WI38 (cell line): ENCODE results near the gene RTL10.

ENCODE experiments used
- H3K4me3 ChIP-seq: 2 replicates; pipeline ENCODE4 v1.5.1; 2011; ENCODE audit warnings: low read depth, mild to moderate bottlenecking, control low read depth, low read length
- TF ChIP-seq, protein P1 (sequence below): IDR thresholded peaks from 2 replicates; pipeline ENCODE4 v1.5.1; 2012; ENCODE audit warnings: low read depth, mild to moderate bottlenecking, control low read depth, low read length

Gene RTL10

GRCh38 chr22:19893363-19893762 is 38.7 kb upstream of the RTL10 start:
- no peak overlapping the region for H3K4me3 ChIP-seq
- TF ChIP-seq, protein P1, sequence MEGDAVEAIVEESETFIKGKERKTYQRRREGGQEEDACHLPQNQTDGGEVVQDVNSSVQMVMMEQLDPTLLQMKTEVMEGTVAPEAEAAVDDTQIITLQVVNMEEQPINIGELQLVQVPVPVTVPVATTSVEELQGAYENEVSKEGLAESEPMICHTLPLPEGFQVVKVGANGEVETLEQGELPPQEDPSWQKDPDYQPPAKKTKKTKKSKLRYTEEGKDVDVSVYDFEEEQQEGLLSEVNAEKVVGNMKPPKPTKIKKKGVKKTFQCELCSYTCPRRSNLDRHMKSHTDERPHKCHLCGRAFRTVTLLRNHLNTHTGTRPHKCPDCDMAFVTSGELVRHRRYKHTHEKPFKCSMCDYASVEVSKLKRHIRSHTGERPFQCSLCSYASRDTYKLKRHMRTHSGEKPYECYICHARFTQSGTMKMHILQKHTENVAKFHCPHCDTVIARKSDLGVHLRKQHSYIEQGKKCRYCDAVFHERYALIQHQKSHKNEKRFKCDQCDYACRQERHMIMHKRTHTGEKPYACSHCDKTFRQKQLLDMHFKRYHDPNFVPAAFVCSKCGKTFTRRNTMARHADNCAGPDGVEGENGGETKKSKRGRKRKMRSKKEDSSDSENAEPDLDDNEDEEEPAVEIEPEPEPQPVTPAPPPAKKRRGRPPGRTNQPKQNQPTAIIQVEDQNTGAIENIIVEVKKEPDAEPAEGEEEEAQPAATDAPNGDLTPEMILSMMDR, result no peak

DNA sequence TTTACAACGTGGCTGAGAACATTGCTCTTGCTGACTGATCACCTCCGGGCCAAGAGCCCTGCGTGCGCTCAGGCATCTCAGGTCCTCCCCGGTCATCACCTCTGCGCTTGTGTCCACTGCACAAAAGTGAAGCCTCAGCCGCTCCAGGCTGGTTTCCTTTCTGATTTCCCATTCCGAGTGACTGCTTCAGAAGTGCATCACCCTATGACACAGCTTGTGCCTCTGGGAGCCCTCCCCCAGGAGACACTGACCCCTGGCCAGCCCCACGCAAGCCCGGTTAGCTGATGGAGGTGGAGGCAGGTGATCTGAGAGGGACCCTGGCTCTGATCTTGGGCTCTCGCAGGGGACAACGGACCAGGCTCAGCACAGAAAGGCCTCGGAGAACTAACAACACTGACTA is 38.3 kb upstream of the RTL10 start:
- TF ChIP-seq, protein P1, result no peak
- H3K4me3 ChIP-seq, result no peak overlapping the region

DNA sequence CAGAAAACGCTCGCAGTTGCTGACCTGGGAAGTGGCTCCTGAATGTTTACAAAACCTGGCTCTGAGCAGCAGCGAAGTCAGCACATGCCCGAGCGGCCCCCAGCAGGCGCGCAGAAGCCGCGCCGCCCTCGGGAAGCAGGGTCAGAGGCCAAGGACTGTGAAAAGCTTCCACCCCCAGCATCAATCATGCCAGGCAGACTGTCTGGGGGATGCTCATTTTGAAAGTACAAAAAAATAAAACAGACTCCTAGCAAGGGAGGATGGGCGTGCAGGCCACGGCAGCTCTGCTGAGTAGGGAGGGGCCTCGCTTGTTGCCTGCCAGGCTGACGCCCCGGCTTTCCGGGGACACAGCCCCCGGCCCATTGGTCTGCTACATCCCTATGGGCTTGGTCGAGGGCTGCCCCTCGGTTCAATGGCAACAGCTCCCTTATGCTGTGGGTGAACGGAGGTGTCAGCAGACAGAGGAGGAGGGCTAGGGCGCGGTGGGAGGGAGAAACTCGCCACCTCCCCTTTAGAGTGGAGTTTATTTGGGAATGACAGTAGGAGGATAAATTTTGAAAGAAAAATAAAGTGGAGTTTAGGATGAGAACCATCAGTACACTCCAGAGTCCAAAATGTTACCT is 37.7 kb upstream of the RTL10 start:
- TF ChIP-seq, protein P1, result no peak

DNA sequence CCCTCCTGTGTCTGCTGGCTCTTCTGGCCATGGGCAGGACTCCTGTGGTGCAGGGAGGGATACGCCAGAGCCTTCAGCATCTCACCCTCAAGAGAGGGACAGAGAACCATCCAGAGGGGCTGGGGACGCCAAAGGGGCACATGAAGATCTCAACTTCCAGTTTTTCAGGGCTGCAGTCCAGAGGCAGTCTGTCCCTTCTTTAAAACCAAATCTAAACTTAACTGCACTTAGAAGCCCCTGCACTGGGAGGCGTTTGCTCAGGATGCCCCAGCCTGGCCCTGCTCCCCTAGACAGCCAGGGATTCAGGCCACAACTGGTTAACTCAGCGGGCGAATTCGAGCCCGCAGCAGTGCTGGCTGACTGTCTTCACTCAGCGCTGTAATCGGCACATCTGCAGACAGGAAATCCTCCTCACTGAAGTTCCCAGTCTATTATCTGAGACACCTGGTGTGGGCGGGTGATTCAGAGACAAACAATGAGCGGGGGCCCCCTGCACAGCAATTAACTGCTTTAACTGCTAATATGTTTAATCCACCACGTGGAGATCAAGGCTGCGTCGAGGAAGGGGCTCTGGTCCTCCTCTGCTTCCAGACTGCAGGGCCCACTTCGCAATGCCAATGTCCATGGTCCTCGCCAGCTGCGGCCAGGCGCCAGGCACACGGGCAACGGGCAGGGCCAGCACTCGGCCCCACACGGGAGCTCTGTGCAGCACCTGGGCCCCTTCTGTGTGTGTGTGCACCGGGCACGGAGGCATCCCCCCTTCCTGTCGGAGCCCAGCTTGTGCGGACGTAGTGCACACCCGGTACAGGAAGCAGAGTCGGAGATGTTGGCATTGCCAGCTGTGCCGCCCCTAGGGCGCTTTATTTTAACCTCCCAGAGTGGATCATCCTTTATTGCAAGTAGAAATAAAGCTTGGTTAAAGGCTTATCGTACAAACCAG is 36.9 kb upstream of the RTL10 start:
- H3K4me3 ChIP-seq, result no peak overlapping the region
- TF ChIP-seq, protein P1, result no peak

More for the DNA sequence above, 37.7 kb upstream of the RTL10 start:
- H3K4me3 ChIP-seq, result no peak overlapping the region

GRCh38 chr22:19890502-19891316 is 36.0 kb upstream of the RTL10 start:
- TF ChIP-seq, protein P1, result no peak
- H3K4me3 ChIP-seq, result no peak overlapping the region

DNA sequence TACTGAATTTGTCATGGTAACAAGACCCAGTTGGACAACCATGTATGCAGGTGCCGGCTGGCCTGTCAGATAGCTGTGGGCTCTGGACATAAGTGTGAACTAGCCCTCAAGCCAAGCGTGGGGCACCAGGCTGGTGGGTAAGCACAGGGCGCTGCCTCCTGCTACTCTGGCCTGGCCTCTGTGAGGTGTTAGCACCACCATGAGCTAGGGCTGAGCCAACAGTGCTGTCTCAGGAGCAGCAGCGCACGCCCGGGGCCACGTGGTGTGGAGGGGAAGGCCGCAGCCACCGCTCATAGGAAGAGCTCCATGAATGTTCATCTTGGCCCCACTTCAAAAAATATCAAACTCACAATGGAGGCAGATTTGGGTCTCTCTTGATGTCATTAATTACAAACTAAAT is 35.3 kb upstream of the RTL10 start:
- H3K4me3 ChIP-seq, result no peak overlapping the region
- TF ChIP-seq, protein P1, result no peak
